ENCODE measurements around the gene TAS2R20. TPM values are rescaled to one million over a fixed set of nuclear protein-coding genes. Genes with fewer than 3 reads are reported as not detected.

TAS2R20 gene
- polyA plus RNA-seq, 4 donors, result 1.1 to 2.2 (median 1.4) TPM

- DNase-seq (ENCODE audit: low read depth in 4 of 4, low spot score in 3 of 4), result no peak
These were observed 32.6 kb downstream of the TAS2R20 start for GRCh38 chr12:10965476-10965875.

- no peak for DNase-seq (ENCODE audit: low read depth in 4 of 4, low spot score in 3 of 4)
These were observed 37.9 kb downstream of the TAS2R20 start for GRCh38 chr12:10960211-10960610.

GRCh38 chr12:10959804-10960203 lies 38.3 kb downstream of the TAS2R20 start:
- no peak for DNase-seq (ENCODE audit: low read depth in 4 of 4, low spot score in 3 of 4)

- DNase-seq (ENCODE audit: low read depth in 4 of 4, low spot score in 3 of 4), result no peak
These were observed 40.4 kb downstream of the TAS2R20 start for GRCh38 chr12:10957741-10958140.

- DNase-seq (ENCODE audit: low read depth in 4 of 4, low spot score in 3 of 4), result no peak
These were observed 42.0 kb downstream of the TAS2R20 start for GRCh38 chr12:10956085-10956484.

GRCh38 chr12:10952645-10953044 lies 45.5 kb downstream of the TAS2R20 start:
- DNase-seq (ENCODE audit: low read depth in 4 of 4, low spot score in 3 of 4), result no peak

Other genes with a start within 250 kb of the TAS2R20 start
- gene TAS2R7, start 195.7 kb downstream of the TAS2R20 start, polyA plus RNA-seq (ENCODE audit: insufficient read length in 4 of 4), result not detected
- gene TAS2R8, start 191.0 kb downstream of the TAS2R20 start, polyA plus RNA-seq (ENCODE audit: insufficient read length in 4 of 4), result not detected
- gene TAS2R9, start 188.1 kb downstream of the TAS2R20 start, polyA plus RNA-seq (ENCODE audit: insufficient read length in 4 of 4), result not detected
- gene TAS2R10, start 171.9 kb downstream of the TAS2R20 start, polyA plus RNA-seq (ENCODE audit: insufficient read length in 4 of 4), result 1 to 10 TPM; 1.1 to 2.6 (median 2.1) TPM
- 1 to 10 TPM; 6.5 to 9.1 (median 7.6) TPM for gene PRR4, start 148.8 kb downstream of the TAS2R20 start, polyA plus RNA-seq (ENCODE audit: insufficient read length in 4 of 4)
- 10 to 100 TPM in 3 of 4 donors, 1 to 10 TPM in 1; 7.8 to 16.2 (median 13.0) TPM for gene PRH1, start 114.0 kb downstream of the TAS2R20 start, polyA plus RNA-seq (ENCODE audit: insufficient read length in 4 of 4)
- gene TAS2R13, start 88.7 kb downstream of the TAS2R20 start, polyA plus RNA-seq (ENCODE audit: insufficient read length in 4 of 4), result under 1 TPM in 3 of 4 donors, not detected in 1; 0.09 to 0.14 (median 0.14) TPM
- gene PRH2, start 69.1 kb downstream of the TAS2R20 start, polyA plus RNA-seq (ENCODE audit: insufficient read length in 4 of 4), result under 1 TPM in 3 of 4 donors, not detected in 1; 0.29 to 0.76 (median 0.45) TPM
- gene TAS2R14, start 59.0 kb downstream of the TAS2R20 start, polyA plus RNA-seq (ENCODE audit: insufficient read length in 4 of 4), result 1 to 10 TPM; 2.5 to 4.0 (median 3.2) TPM
- under 1 TPM in 2 of 4 donors, not detected in 2; 0.16 to 0.36 TPM for gene TAS2R50, start 11.4 kb downstream of the TAS2R20 start, polyA plus RNA-seq (ENCODE audit: insufficient read length in 4 of 4)
- gene TAS2R19, start 24.3 kb upstream of the TAS2R20 start, polyA plus RNA-seq (ENCODE audit: insufficient read length in 4 of 4), result 1 to 10 TPM; 1.2 to 1.4 (median 1.3) TPM
- 1 to 10 TPM in 3 of 4 donors, under 1 TPM in 1; 0.82 to 2.1 (median 1.7) TPM for gene TAS2R31, start 33.1 kb upstream of the TAS2R20 start, polyA plus RNA-seq (ENCODE audit: insufficient read length in 4 of 4)
- under 1 TPM in 1 of 4 donors, not detected in 3; 0.27 TPM for gene TAS2R46, start 64.0 kb upstream of the TAS2R20 start, polyA plus RNA-seq (ENCODE audit: insufficient read length in 4 of 4)
- under 1 TPM in 3 of 4 donors, not detected in 1; 0.24 to 0.64 (median 0.60) TPM for gene TAS2R43, start 94.0 kb upstream of the TAS2R20 start, polyA plus RNA-seq (ENCODE audit: insufficient read length in 4 of 4)
- under 1 TPM; 0.10 to 0.29 (median 0.15) TPM for gene TAS2R30, start 136.3 kb upstream of the TAS2R20 start, polyA plus RNA-seq (ENCODE audit: insufficient read length in 4 of 4)
- 10 to 100 TPM; 10.2 to 20.6 (median 17.2) TPM for gene SMIM10L1, start 172.9 kb upstream of the TAS2R20 start, polyA plus RNA-seq (ENCODE audit: insufficient read length in 4 of 4)
- not detected for gene TAS2R42, start 188.6 kb upstream of the TAS2R20 start, polyA plus RNA-seq (ENCODE audit: insufficient read length in 4 of 4)